Measurements from ENCODE around the gene NOSIP. TPM values are rescaled to one million over a fixed set of nuclear protein-coding genes. Genes with fewer than 3 reads are reported as not detected.
A peak's percentile ranks its signal among the peaks of the same experiment; 100 is the strongest.

Gene NOSIP
- total RNA-seq, 2 donors from 2014 or later = 50.6 to 73.2 TPM

- TF ChIP-seq POLR2A (IDR thresholded peaks at IDR 0.05) = no peak
- TF ChIP-seq, protein P1, sequence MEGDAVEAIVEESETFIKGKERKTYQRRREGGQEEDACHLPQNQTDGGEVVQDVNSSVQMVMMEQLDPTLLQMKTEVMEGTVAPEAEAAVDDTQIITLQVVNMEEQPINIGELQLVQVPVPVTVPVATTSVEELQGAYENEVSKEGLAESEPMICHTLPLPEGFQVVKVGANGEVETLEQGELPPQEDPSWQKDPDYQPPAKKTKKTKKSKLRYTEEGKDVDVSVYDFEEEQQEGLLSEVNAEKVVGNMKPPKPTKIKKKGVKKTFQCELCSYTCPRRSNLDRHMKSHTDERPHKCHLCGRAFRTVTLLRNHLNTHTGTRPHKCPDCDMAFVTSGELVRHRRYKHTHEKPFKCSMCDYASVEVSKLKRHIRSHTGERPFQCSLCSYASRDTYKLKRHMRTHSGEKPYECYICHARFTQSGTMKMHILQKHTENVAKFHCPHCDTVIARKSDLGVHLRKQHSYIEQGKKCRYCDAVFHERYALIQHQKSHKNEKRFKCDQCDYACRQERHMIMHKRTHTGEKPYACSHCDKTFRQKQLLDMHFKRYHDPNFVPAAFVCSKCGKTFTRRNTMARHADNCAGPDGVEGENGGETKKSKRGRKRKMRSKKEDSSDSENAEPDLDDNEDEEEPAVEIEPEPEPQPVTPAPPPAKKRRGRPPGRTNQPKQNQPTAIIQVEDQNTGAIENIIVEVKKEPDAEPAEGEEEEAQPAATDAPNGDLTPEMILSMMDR (IDR thresholded peaks at IDR 0.05) = no peak
- no peak overlapping the region for H3K4me3 ChIP-seq
- H3K27me3 ChIP-seq = no peaks in the 10 kb centered on the region
- DNase-seq (no peak), ATAC-seq (no peak)
- intact Hi-C loops (cut with DNase I) = no loop called here
- H3K27ac ChIP-seq = no peak overlapping the region
- WGBS, 2 donors = 87 to 93% methylated on average over 17 of the region's 22 CpGs
- H3K4me1 ChIP-seq = peaks cover 9% of the 10 kb centered on the region
- no peaks in the 10 kb centered on the region for H3K36me3 ChIP-seq (replicated peaks in 1 of 2; ENCODE audit: insufficient read depth in 1 of 2, low read depth in 2 of 2)
- no peaks in the 10 kb centered on the region for H3K9me3 ChIP-seq
Measured at GRCh38 chr19:49524812-49525455, 55.4 kb downstream of the NOSIP start.

DNA sequence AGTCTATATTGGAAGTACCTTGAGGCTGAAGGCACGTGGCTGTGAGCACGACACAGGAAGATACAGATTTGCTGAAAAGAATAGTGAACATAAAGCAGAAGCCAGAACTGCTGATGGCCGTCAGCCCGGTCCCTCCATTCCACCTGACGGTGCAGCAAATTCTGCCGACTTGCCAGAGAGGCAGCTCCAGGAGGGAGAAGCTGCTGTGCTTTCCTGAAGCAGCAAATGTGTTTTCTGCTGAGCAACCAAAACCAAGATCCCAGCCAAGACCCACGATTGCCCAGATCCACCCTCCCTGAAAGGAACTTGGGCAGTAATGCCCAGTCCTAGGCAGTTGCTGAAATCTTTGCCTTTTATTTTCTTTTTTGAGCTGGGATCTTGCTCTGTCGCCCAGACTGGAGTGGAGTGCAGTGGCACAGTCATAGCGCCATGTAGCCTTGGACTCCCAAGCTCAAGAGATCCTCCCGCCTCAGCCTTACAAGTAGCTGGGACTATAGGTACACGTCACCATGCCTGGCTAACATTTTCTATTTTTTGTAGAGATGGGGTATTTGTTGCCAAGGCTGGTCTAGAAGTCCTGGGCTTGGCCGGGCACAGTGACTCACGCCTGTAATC, 59.5 kb downstream of the NOSIP start:
- ATAC-seq (no peak), DNase-seq (peak in 1 of 4 donors; percentile 51)
- no peak overlapping the region for H3K4me3 ChIP-seq
- no peaks in the 10 kb centered on the region for H3K27me3 ChIP-seq
- H3K36me3 ChIP-seq (replicated peaks in 1 of 2; ENCODE audit: insufficient read depth in 1 of 2, low read depth in 2 of 2) = no peaks in the 10 kb centered on the region
- intact Hi-C loops (cut with DNase I) = no loop called here
- H3K4me1 ChIP-seq = peaks cover 1% of the 10 kb centered on the region
- WGBS, 2 donors = 87 to 90% methylated on average over 7 to 13 of the region's 13 CpGs
- no peaks in the 10 kb centered on the region for H3K9me3 ChIP-seq
- no peak for TF ChIP-seq POLR2A (IDR thresholded peaks at IDR 0.05)
- TF ChIP-seq, protein P1 (IDR thresholded peaks at IDR 0.05) = no peak
- no peak overlapping the region for H3K27ac ChIP-seq

DNA sequence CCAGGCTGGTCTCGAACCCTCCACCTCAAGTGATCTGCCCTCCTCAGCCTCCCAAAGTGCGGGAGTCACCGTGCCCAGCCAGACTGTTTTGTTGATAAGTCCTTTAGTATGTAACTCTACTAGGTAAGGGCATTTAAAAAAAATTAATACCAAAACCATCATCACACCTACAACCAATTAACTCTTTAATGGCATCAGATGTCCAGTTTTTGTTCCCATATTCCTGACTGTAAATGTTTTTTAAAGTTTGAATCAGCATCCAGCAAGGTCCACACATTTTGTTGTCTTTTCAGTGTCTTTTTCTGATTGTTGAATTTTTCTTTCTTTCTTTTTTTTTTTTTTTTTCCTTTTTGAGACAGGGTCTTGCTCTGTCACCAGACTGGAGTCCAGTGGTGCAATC, 62.3 kb downstream of the NOSIP start:
- no peaks in the 10 kb centered on the region for H3K27me3 ChIP-seq

DNA sequence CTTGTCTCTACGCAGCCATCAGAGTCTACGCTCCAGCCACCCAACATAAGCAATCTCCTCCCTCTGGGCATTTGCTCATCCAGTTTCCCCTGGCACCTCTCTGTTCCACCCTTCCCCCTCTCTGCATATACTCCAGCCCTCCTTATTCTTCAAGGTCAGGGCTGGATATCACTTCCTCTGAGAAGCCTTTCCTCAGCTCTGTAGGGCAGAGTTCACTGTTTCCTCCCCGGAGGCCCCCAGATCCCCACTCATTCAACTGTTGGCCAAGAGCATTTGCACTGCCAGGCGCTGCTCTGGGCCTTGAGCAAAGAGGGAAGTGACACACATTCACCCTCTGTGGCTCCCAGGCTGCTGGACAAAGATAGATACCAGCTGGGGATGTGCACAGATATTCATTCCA, 64.6 kb downstream of the NOSIP start:
- no peaks in the 10 kb centered on the region for H3K27me3 ChIP-seq
- WGBS, 2 donors = 54 to 60% methylated on average over 4 of the region's 4 CpGs
- H3K36me3 ChIP-seq (replicated peaks in 1 of 2; ENCODE audit: insufficient read depth in 1 of 2, low read depth in 2 of 2) = no peaks in the 10 kb centered on the region
- H3K9me3 ChIP-seq = no peaks in the 10 kb centered on the region
- TF ChIP-seq POLR2A (IDR thresholded peaks at IDR 0.05) = no peak
- intact Hi-C loops (cut with DNase I) = no loop called here
- peak overlapping the region in 1 of 4 donors; percentile 56 for H3K27ac ChIP-seq
- H3K4me1 ChIP-seq = peaks cover 38% of the 10 kb centered on the region
- ATAC-seq = no peak
- peak in 1 of 4 donors; percentile 72 for DNase-seq
- no peak overlapping the region for H3K4me3 ChIP-seq

More for the DNA sequence above, 62.3 kb downstream of the NOSIP start:
- H3K4me3 ChIP-seq = no peak overlapping the region
- WGBS, 2 donors = 93 to 95% methylated on average over 3 of the region's 3 CpGs
- no peak for TF ChIP-seq POLR2A (IDR thresholded peaks at IDR 0.05)
- TF ChIP-seq, protein P1 (IDR thresholded peaks at IDR 0.05) = no peak
- DNase-seq (no peak), ATAC-seq (no peak)
- H3K9me3 ChIP-seq = no peaks in the 10 kb centered on the region
- H3K27ac ChIP-seq = no peak overlapping the region
- intact Hi-C loops (cut with DNase I) = no loop called here
- peaks cover 29% of the 10 kb centered on the region for H3K4me1 ChIP-seq
- no peaks in the 10 kb centered on the region for H3K36me3 ChIP-seq (replicated peaks in 1 of 2; ENCODE audit: insufficient read depth in 1 of 2, low read depth in 2 of 2)

GRCh38 chr19:49514151-49514550, 66.2 kb downstream of the NOSIP start:
- WGBS, 2 donors = 32 to 41% methylated on average over 9 to 15 of the region's 21 CpGs
- H3K4me1 ChIP-seq = peaks cover 38% of the 10 kb centered on the region
- peak overlapping the region in 1 of 2 donors; percentile 45 for H3K4me3 ChIP-seq
- peak in 3 of 4 donors; percentile 61 to 71 (median 66) for DNase-seq
- no peaks in the 10 kb centered on the region for H3K9me3 ChIP-seq
- ATAC-seq = peak; percentile 65
- TF ChIP-seq, protein P1 (IDR thresholded peaks at IDR 0.05) = no peak
- TF ChIP-seq POLR2A (IDR thresholded peaks at IDR 0.05) = peak in 1 of 3 donors; percentile 24
- intact Hi-C loops (cut with DNase I) = no loop called here
- H3K27ac ChIP-seq = peak overlapping the region in 2 of 4 donors; percentile 78 to 84
- no peaks in the 10 kb centered on the region for H3K27me3 ChIP-seq
- no peaks in the 10 kb centered on the region for H3K36me3 ChIP-seq (replicated peaks in 1 of 2; ENCODE audit: insufficient read depth in 1 of 2, low read depth in 2 of 2)
